GM18505 (cell line): ENCODE data around the gene CPED1.
A peak's percentile ranks its signal among the peaks of the same experiment; 100 is the strongest.

Experiments
- ATAC-seq: cut with Tn5 transposase; IDR thresholded peaks from one replicate; pipeline ENCODE4 v1.9.1; 2021; ENCODE audit not compliant: unreplicated experiment
- POLR2A ChIP-seq: IDR thresholded peaks from 4 replicates; pipeline ENCODE4 v1.6.1; 2011; ENCODE audit warnings: borderline replicate concordance; ENCODE audit not compliant: insufficient read depth, insufficient read length; ENCODE audit errors: extremely low read depth

CPED1 gene

DNA sequence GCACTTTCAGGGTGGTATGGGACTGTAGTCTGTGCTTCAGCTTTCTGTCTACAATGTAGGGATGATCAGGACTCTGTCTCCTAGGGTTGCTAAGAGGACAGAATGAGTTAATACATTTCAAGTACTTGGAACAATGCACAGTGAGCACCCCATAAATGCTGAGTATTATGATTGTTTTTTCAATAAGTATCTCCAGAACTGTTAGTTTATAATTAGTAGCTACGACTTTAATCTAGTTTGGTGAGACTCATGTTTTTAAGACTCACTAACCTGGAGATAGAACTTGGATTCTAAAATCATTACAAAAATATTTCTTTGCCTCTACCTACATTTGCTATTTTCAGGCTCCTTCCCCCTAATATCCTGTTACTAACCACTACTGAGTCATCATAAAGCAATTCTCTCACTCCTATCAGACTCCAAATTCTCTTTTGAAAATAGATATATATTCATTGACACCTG is 95.3 kb downstream of the CPED1 start:
- no peak for TF ChIP-seq POLR2A
- ATAC-seq, result no peak

DNA sequence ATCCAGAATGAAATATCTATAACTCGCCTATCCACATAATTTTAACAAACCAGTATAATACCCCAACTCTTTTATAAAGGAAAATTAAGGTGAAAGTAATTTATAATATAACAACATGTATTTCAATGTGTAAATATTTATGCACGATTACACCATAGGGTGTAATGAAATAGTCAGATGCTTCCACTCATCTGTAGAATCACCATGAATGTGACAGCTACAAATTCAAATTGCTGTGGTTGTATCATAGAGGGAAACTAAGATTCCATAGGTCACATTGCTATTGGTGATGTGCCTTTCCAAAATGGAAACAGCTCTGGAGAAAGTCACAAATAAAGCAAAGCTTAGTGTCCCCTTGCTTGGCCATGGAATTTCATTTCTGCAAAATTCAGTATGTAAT is 95.7 kb downstream of the CPED1 start:
- TF ChIP-seq POLR2A, result no peak

GRCh38 chr7:121084748-121085336 is 96.3 kb downstream of the CPED1 start:
- no peak for TF ChIP-seq POLR2A
- no peak for ATAC-seq

More for the DNA sequence above, 95.7 kb downstream of the CPED1 start:
- ATAC-seq, result no peak

- no peak for ATAC-seq
- no peak for TF ChIP-seq POLR2A
Observed at GRCh38 chr7:121085922-121086321, 97.4 kb downstream of the CPED1 start.

- TF ChIP-seq POLR2A, result no peak
- no peak for ATAC-seq
Observed at GRCh38 chr7:121088870-121089269, 100.4 kb downstream of the CPED1 start.

GRCh38 chr7:121094829-121095228 is 106.3 kb downstream of the CPED1 start:
- no peak for ATAC-seq
- no peak for TF ChIP-seq POLR2A

DNA sequence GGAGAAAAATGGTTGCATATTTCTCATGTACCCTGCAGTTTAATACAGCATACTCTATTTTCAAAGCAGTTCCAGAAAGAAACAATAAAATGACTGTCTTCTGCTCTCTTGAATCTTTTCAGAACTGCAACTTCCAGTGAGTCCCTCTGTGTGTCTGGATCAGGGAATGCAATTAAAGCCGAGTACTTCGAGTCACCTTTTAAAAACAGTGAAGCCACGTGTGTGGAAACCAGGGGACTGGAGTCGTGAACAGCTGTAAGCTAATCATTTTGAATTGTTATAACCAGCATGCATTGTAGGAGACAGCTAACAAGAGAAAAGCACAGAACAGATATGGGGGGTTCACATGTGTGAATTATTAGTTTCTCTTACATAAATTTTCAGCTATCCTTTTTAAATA is 109.1 kb downstream of the CPED1 start:
- TF ChIP-seq POLR2A, result no peak
- ATAC-seq, result no peak

- no peak for TF ChIP-seq POLR2A
- no peak for ATAC-seq
Observed at GRCh38 chr7:121099572-121099971, 111.1 kb downstream of the CPED1 start.

DNA sequence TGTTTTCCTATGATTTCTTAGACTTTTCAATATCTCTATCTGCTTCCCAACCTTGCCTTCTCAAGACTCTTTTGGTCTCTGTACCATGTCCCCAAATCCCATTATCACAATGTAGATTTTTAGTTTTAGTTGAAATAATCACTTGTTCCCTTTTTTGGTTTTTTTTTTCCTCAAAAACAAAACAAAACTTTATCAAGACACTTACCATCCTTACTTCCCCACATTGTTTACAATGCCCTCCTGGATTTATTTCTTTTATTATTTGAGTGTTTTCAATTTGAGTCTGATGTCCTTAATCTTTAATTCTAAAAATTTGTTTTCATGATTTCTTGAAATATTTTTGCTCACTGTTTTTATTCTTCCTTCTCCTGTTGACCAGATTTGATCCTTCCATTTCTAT is 112.6 kb downstream of the CPED1 start:
- no peak for ATAC-seq
- TF ChIP-seq POLR2A, result no peak

DNA sequence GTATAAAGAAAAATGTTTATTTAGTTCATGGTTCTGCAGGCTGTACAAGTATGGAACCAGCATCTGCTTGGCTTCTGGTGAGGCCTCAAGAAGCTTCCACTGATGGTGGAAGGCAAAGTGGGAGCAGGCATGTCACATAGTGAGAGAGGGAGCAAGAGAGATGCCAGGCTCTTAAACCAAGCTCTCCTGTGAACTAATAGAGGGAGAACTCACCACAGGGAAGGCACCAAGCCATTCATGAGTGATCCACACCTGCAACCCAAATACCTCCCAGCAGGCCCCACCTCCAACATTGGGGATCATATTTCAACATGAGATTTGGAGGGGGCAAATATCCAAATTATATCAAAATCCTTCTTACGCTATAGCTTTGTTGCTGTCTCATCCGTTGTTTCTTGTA is 113.1 kb downstream of the CPED1 start:
- no peak for ATAC-seq
- no peak for TF ChIP-seq POLR2A

- no peak for TF ChIP-seq POLR2A
- no peak for ATAC-seq
Observed at GRCh38 chr7:121102619-121103018, 114.1 kb downstream of the CPED1 start.

DNA sequence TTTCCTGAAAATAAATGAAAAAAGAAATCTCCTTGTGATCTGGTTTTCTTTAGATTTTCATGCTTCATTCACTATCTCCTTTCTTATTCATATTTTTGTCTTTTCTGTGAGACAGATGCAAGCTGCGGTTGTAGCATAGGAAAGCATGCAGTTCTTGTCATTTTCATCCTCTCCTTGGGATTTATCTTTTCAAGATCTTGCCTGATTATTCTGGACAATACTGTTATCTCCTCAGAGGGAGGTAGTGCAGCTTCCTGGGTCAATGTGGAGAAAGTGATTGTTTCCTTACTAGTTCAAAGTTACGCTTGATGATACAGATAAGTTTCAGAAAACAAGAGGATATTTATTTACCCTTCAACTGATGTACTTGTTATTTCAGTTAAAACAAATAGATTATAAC is 114.6 kb downstream of the CPED1 start:
- TF ChIP-seq POLR2A, result no peak
- no peak for ATAC-seq

DNA sequence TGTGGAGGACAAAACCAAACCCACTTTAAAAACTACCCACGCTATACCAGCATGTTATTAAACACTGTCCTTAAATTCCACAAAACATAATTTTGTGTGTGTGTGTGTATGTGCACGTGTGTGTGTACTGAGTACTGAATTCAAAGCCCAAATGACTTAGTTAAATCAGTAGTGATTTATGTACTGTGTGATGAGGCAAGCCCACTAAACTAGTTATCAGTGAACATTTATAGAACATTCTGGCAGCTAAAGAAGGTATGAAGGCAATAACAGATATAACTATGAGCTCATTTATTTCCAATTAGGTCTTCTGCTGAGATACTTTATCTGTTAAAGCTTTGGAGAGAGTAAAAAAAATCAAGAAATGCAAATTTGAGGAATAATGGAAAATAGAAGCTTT is 115.1 kb downstream of the CPED1 start:
- ATAC-seq, result no peak
- no peak for TF ChIP-seq POLR2A

DNA sequence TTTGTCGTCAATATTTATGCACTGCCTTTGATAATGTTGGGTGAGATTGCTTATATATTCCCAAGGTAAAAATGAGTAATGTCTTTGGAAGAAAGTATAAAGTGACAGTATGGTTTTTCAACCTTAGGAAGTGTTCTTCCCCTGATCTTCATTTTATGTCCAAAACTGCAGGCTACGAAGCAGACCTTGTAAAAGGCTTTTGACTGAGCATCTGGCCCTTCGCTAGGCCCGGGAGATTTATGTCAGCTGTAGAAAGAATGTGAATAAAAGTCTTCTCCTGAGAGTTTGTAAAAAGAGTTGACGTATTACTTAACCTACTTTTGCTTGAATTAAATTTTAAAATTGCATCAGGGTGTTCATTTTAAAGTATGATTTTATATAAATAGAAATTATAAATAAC is 116.8 kb downstream of the CPED1 start:
- no peak for ATAC-seq
- no peak for TF ChIP-seq POLR2A

DNA sequence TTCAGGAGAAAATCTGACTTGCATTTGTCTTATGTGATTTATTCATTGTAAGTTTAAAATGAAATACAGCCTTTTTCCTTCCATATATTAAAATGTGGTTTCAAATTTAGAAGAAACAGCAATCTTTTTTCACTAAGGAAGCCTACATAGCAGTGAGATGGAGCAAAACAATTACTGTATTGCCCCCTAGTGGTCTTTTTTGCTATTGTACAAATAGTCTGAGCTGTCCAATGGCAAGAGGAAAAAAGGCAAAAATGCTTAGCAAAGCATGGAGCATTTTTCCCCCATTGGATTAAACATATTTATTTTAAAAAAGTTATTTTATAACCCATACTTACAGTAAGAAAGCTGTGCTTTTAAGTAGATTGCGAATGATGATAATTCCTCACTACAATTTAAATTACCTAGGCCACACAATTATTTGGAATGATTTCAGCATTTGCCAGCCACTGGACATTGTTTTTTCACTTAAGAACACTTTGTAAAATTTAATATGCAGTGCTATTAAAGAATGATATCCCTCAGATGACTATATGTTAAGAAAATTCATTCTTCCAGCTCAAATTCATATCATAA is 119.5 kb downstream of the CPED1 start:
- ATAC-seq, result peak; percentile 87
- no peak for TF ChIP-seq POLR2A

DNA sequence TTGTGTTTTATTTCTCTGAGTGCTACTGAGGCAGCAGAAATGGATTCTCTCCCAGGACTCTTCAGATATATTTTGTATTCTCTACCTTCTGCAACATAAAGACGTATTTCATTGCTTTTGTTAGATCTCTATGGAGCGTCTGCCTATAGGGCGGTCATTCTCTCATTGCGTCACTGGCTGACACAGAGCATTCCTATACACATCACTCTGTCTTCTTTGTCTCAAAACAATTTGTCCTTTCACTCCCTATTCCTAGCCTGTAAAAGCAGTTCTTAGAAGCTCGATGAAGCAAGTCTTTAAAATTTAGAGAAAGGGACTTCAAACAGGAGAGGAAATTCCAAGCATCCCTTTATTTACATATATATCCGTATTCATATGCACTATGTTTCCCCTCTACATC is 120.6 kb downstream of the CPED1 start:
- ATAC-seq, result no peak
- TF ChIP-seq POLR2A, result no peak

DNA sequence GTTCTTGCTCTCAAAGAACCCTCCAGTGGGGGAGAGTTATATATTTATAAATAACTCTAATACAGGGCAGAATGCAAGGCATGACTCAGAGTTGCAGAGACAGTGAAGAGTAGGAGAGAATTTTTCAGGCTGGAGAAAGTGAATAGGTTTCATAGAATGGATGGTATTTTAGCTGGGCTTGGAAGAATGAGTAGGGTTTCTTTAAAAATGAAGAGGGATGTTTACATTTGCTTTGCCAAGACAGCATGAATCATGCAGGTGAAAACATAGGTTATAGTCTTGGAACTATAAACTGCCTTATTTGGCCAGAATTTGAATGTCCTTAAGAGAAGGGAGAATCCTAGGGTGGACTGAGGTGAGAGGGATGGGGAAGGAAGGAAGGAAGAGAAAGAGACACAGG is 124.8 kb downstream of the CPED1 start:
- no peak for ATAC-seq
- no peak for TF ChIP-seq POLR2A
